ENCODE data around the gene SALL1. TPM values are rescaled to one million over a fixed set of nuclear protein-coding genes. Genes with fewer than 3 reads are reported as not detected.

SALL1 gene
- total RNA-seq, 2 donors from 2014 or later, result not detected

- H3K27me3 ChIP-seq (replicated peaks; ENCODE audit: insufficient read depth), result no peaks in the 10 kb centered on the region
- no peak overlapping the region for H3K27ac ChIP-seq
- ATAC-seq (ENCODE audit: insufficient number of reproducible peaks, low FRiP score, low read depth) (no peak), DNase-seq (ENCODE audit: low spot score) (no peak)
- no peaks in the 10 kb centered on the region for H3K4me1 ChIP-seq (ENCODE audit: control insufficient read depth in 1 of 2, low read depth in 2 of 2)
- TF ChIP-seq CTCF (IDR thresholded peaks at IDR 0.05), result no peak
- no peaks in the 10 kb centered on the region for H3K9me3 ChIP-seq
- H3K36me3 ChIP-seq, result no peaks in the 10 kb centered on the region
- no peak overlapping the region for H3K4me3 ChIP-seq
Measured at GRCh38 chr16:51140112-51140511, 11.0 kb downstream of the SALL1 start.

GRCh38 chr16:51139568-51139967, 11.5 kb downstream of the SALL1 start:
- Histone ChIP-seq H3K4me1 (ENCODE audit: control insufficient read depth in 1 of 2, low read depth in 2 of 2) (no peaks in the 10 kb centered on the region), H3K9me3 (no peaks in the 10 kb centered on the region), H3K4me3 (no peak overlapping the region), H3K27ac (no peak overlapping the region), H3K36me3 (no peaks in the 10 kb centered on the region), H3K27me3 (replicated peaks; ENCODE audit: insufficient read depth) (no peaks in the 10 kb centered on the region)
- no peak for TF ChIP-seq CTCF (IDR thresholded peaks at IDR 0.05)
- DNase-seq (ENCODE audit: low spot score) (no peak), ATAC-seq (ENCODE audit: insufficient number of reproducible peaks, low FRiP score, low read depth) (no peak)

- DNase-seq (ENCODE audit: low spot score) (no peak), ATAC-seq (ENCODE audit: insufficient number of reproducible peaks, low FRiP score, low read depth) (no peak)
- no peaks in the 10 kb centered on the region for H3K27me3 ChIP-seq (replicated peaks; ENCODE audit: insufficient read depth)
- H3K27ac ChIP-seq, result no peak overlapping the region
- no peak overlapping the region for H3K4me3 ChIP-seq
- no peaks in the 10 kb centered on the region for H3K4me1 ChIP-seq (ENCODE audit: control insufficient read depth in 1 of 2, low read depth in 2 of 2)
- H3K36me3 ChIP-seq, result no peaks in the 10 kb centered on the region
- no peak for TF ChIP-seq CTCF (IDR thresholded peaks at IDR 0.05)
- H3K9me3 ChIP-seq, result no peaks in the 10 kb centered on the region
Measured at GRCh38 chr16:51138178-51138577, 12.9 kb downstream of the SALL1 start.

- no peaks in the 10 kb centered on the region for H3K27me3 ChIP-seq (replicated peaks; ENCODE audit: insufficient read depth)
- no peak for DNase-seq (ENCODE audit: low spot score)
- no peak for ATAC-seq (ENCODE audit: insufficient number of reproducible peaks, low FRiP score, low read depth)
Measured at GRCh38 chr16:51137097-51137496, 14.0 kb downstream of the SALL1 start.

GRCh38 chr16:51134876-51135275, 16.2 kb downstream of the SALL1 start:
- no peak for TF ChIP-seq CTCF (IDR thresholded peaks at IDR 0.05)
- Histone ChIP-seq H3K27ac (no peak overlapping the region), H3K9me3 (no peaks in the 10 kb centered on the region), H3K27me3 (replicated peaks; ENCODE audit: insufficient read depth) (no peaks in the 10 kb centered on the region), H3K4me3 (no peak overlapping the region), H3K4me1 (ENCODE audit: control insufficient read depth in 1 of 2, low read depth in 2 of 2) (no peaks in the 10 kb centered on the region), H3K36me3 (no peaks in the 10 kb centered on the region)
- DNase-seq (ENCODE audit: low spot score) (no peak), ATAC-seq (ENCODE audit: insufficient number of reproducible peaks, low FRiP score, low read depth) (no peak)

More at GRCh38 chr16:51137097-51137496, 14.0 kb downstream of the SALL1 start:
- Histone ChIP-seq H3K36me3 (no peaks in the 10 kb centered on the region), H3K4me3 (no peak overlapping the region), H3K27ac (no peak overlapping the region), H3K9me3 (no peaks in the 10 kb centered on the region), H3K4me1 (ENCODE audit: control insufficient read depth in 1 of 2, low read depth in 2 of 2) (no peaks in the 10 kb centered on the region)
- TF ChIP-seq CTCF (IDR thresholded peaks at IDR 0.05), result no peak
